T-cell (primary cell): ENCODE data around the gene CDR2. TPM values are rescaled to one million over a fixed set of nuclear protein-coding genes. Genes with fewer than 3 reads are reported as not detected.

Experiments used
- ATAC-seq, 4 experiments: fragments of 200-7000 bp in 3 of 4; fragments of 150-1000 bp in 1 of 4; cut with Tn5 transposase; replicated peaks in 1 of 4; 1 replicate in 3 of 4; 2 replicates in 1 of 4; pipeline ENCODE4 v1.10.0; 2021; ENCODE audit warnings: moderate library complexity in 3 of 4, mild to moderate bottlenecking in 2 of 4, moderate number of reproducible peaks in 1 of 4
- CTCF ChIA-PET, 2 donors: fragments of 300-600 bp; sonication (Branson Sonifier 250); formaldehyde crosslinking; loops; one replicate each; lab custom pipeline; 2022; ENCODE audit warnings: antibody characterized with exemption in 2 of 2; lab: Charles Lee
- POLR2A ChIA-PET, 2 donors: fragments of 300-600 bp; sonication (Branson Sonifier 250); formaldehyde crosslinking; loops; one replicate each; lab custom pipeline; 2022; ENCODE audit warnings: antibody characterized with exemption in 2 of 2; lab: Charles Lee
- DNase-seq, 35 experiments: peaks; one replicate each; pipeline versions ENCODE4 v3.0.0 to v3.0.0-alpha.2; 2013 to 2023
- H3K27ac ChIP-seq: one replicate; pipeline ENCODE4 v1.5.1; 2013; ENCODE audit warnings: low read length
- H3K27me3 ChIP-seq, 2 experiments: replicated peaks in 1 of 2; 1 replicate in 1 of 2; 2 replicates in 1 of 2; pipeline versions ENCODE4 v1.6.1 to v1.7.0; 2013; ENCODE audit warnings: low read length in 1 of 2, mixed read lengths in 1 of 2; ENCODE audit not compliant: control insufficient read depth in 2 of 2, insufficient read depth in 2 of 2; ENCODE audit errors: extremely low read depth in 1 of 2
- H3K36me3 ChIP-seq, 2 donors: 1 replicate in 1 of 2; 2 replicates in 1 of 2; pipeline versions ENCODE4 v1.6.1 to v1.7.0; 2013; ENCODE audit warnings: low read length in 1 of 2; ENCODE audit not compliant: control insufficient read depth in 2 of 2, insufficient read depth in 1 of 2; ENCODE audit errors: extremely low read depth in 1 of 2
- H3K4me1 ChIP-seq, 2 experiments: 1 replicate in 1 of 2; 2 replicates in 1 of 2; pipeline versions ENCODE4 v1.6.1 to v1.7.0; 2013; ENCODE audit warnings: low read length in 2 of 2, mixed read lengths in 1 of 2; ENCODE audit not compliant: insufficient read depth in 2 of 2, control insufficient read depth in 1 of 2; ENCODE audit errors: extremely low read depth in 1 of 2
- H3K4me3 ChIP-seq, 2 donors: 1 replicate in 1 of 2; 2 replicates in 1 of 2; pipeline versions ENCODE4 v1.5.1 to v1.7.0; 2013; ENCODE audit warnings: mild to moderate bottlenecking in 2 of 2, low read length in 1 of 2, moderate library complexity in 1 of 2; ENCODE audit not compliant: control insufficient read depth in 1 of 2; ENCODE audit errors: extremely low read depth in 1 of 2
- H3K9me3 ChIP-seq: 2 replicates; pipeline ENCODE4 v1.7.0; 2013
- H3K27ac Mint-ChIP-seq, 2 donors: one replicate each; pipeline ENCODE4 v1.8.0; 2020 to 2021; ENCODE audit warnings: mild to moderate bottlenecking in 2 of 2, mixed read lengths in 2 of 2
- H3K27me3 Mint-ChIP-seq, 2 donors: one replicate each; pipeline ENCODE4 v1.8.0; 2021 to 2022; ENCODE audit warnings: mixed read lengths in 2 of 2
- H3K36me3 Mint-ChIP-seq: one replicate; pipeline ENCODE4 v1.8.0; 2021; ENCODE audit warnings: mixed read lengths
- H3K4me1 Mint-ChIP-seq, 3 donors: one replicate each; pipeline ENCODE4 v1.8.0; 2020 to 2022; ENCODE audit warnings: mixed read lengths in 3 of 3, mild to moderate bottlenecking in 1 of 3
- H3K4me3 Mint-ChIP-seq, 3 donors: one replicate each; pipeline ENCODE4 v1.8.0; 2020 to 2022; ENCODE audit warnings: mild to moderate bottlenecking in 3 of 3, mixed read lengths in 3 of 3, moderate library complexity in 3 of 3
- H3K9me3 Mint-ChIP-seq, 3 donors: one replicate each; pipeline ENCODE4 v1.8.0; 2020 to 2022; ENCODE audit warnings: mixed read lengths in 3 of 3
- WGBS: methylation state at CpG from one replicate; pipeline ENCODE4 v1.1.5; 2013; ENCODE audit warnings: missing lambda C conversion rate; ENCODE audit not compliant: insufficient coverage; 5-methylcytosine and 5-hydroxymethylcytosine counted together
- total RNA-seq, 35 experiments: library from RNA in 6 of 35; stranded (reverse) in 6 of 35; fragments of 120-200 nt in 1 of 35; gene quantifications; one replicate each; pipeline versions ENCODE4 v1.2.1 to v1.2.4 and lab custom pipeline; 2013 to 2026

The CDR2 gene
- total RNA-seq, 5 donors from 2014 or later (not counting 1 experiment from before 2014, with no cell fraction given) = 58.7 to 97.5 (median 72.6) TPM

DNA sequence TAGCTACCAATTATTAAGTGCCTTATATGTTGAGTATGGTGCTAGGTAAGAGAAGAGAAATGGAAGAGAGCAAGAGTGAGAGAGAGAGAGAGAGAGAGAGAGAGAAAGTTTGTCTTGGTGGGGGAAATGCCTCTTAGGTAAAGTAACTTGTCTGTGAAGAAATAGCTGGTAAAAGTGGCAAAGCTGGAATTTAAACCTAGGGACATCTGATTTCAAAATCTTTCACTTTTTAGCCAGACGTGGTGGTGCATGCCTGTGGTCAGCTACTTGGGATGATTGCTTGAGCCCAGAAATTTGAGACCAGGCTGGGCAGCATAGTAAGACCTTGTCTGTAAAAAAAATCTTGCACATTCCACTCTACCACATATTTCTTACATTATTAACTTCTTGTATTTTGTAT, 23.0 kb upstream of the CDR2 start:
- Histone ChIP-seq H3K36me3 (no peaks in the 10 kb centered on the region), H3K27me3 (no peaks in the 10 kb centered on the region), H3K9me3 (no peaks in the 10 kb centered on the region), H3K27ac (no peak overlapping the region), H3K4me1 (no peaks in the 10 kb centered on the region), H3K4me3 (no peak overlapping the region)
- H3K4me3 Mint-ChIP-seq = no peak overlapping the region
- H3K4me1 Mint-ChIP-seq = peaks cover 3 to 18% (median 17%) of the 10 kb centered on the region in 3 donors
- no peaks in the 10 kb centered on the region for H3K9me3 Mint-ChIP-seq
- POLR2A ChIA-PET = interaction anchor here in 1 of 2 donors (0.6 kb wide), 1 partner anchor 1346 kb away, joined by 3 read pairs; no protein-coding TSS in a partner anchor
- DNase-seq (no peak), ATAC-seq (no peak)
- CTCF ChIA-PET = interaction anchor here in 1 of 2 donors (0.7 kb wide), 1 partner anchor 1301 kb away, joined by 5 read pairs; no protein-coding TSS in a partner anchor
- WGBS = no CpG with 5 or more reads among the region's 1 CpG
- no peaks in the 10 kb centered on the region for H3K27me3 Mint-ChIP-seq
- peaks cover 10% of the 10 kb centered on the region for H3K36me3 Mint-ChIP-seq
- no peak overlapping the region for H3K27ac Mint-ChIP-seq

DNA sequence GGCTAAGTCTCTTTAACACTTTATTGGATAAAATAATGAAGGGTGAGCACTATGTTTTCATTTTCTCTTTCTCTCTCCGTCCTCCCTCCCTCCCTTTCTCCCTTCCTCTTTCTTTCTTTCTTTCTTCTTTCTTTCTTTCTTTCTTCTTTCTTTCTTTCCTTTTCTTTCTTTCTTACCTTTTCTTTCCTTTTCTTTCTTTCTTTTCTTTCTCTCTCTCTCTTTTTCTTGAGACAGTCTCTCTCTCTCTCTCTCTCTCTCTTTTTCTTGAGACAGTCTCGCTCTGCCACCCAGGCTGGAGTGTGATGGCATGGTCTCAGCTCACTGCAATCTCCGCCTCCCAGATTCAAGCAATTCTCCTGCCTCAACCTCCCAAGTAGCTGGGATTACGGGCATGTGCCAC, 21.5 kb upstream of the CDR2 start:
- CTCF ChIA-PET = no interaction called here
- Histone ChIP-seq H3K4me1 (no peaks in the 10 kb centered on the region), H3K27ac (no peak overlapping the region), H3K9me3 (no peaks in the 10 kb centered on the region), H3K36me3 (no peaks in the 10 kb centered on the region), H3K4me3 (no peak overlapping the region), H3K27me3 (no peaks in the 10 kb centered on the region)
- H3K36me3 Mint-ChIP-seq = peaks cover 8% of the 10 kb centered on the region
- H3K4me1 Mint-ChIP-seq = peaks cover 3 to 17% (median 16%) of the 10 kb centered on the region in 3 donors
- ATAC-seq (no peak), DNase-seq (no peak)
- POLR2A ChIA-PET = no interaction called here
- WGBS = 80% methylated on average over 1 of the region's 4 CpGs
- no peaks in the 10 kb centered on the region for H3K27me3 Mint-ChIP-seq
- H3K9me3 Mint-ChIP-seq = no peaks in the 10 kb centered on the region
- H3K27ac Mint-ChIP-seq = no peak overlapping the region
- no peak overlapping the region for H3K4me3 Mint-ChIP-seq

DNA sequence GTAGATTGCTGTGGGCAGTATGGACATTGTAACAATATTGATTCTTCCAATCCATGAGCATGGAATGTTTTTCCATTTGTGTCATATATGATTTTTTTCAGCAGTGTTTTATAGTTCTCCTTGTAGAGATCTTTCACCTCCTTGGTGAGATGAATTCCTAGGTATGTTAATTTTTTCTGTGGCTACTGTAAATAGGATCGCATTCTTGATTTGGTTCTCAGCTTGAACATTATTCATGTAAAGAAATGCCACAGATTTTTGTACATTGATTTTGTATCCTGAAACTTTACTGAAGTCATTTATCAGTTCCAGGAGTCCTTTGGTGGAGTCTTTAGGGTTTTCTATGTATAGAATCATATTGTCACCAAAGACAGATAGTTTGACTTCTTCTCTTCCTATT, 19.7 kb upstream of the CDR2 start:
- H3K36me3 ChIP-seq = no peaks in the 10 kb centered on the region
- Mint-ChIP-seq H3K4me3 (no peak overlapping the region), H3K27ac (no peak overlapping the region), H3K27me3 (no peaks in the 10 kb centered on the region), H3K36me3 (no peaks in the 10 kb centered on the region), H3K4me1 (peaks cover 3 to 17% (median 13%) of the 10 kb centered on the region in 3 donors), H3K9me3 (no peaks in the 10 kb centered on the region)
- 100% methylated on average over 1 of the region's 1 CpG for WGBS
- DNase-seq (no peak), ATAC-seq (no peak)
- ChIA-PET CTCF (no interaction called here), POLR2A (no interaction called here)
- H3K9me3 ChIP-seq = no peaks in the 10 kb centered on the region
- no peak overlapping the region for H3K27ac ChIP-seq
- H3K4me3 ChIP-seq = no peak overlapping the region
- no peaks in the 10 kb centered on the region for H3K27me3 ChIP-seq
- H3K4me1 ChIP-seq = no peaks in the 10 kb centered on the region

DNA sequence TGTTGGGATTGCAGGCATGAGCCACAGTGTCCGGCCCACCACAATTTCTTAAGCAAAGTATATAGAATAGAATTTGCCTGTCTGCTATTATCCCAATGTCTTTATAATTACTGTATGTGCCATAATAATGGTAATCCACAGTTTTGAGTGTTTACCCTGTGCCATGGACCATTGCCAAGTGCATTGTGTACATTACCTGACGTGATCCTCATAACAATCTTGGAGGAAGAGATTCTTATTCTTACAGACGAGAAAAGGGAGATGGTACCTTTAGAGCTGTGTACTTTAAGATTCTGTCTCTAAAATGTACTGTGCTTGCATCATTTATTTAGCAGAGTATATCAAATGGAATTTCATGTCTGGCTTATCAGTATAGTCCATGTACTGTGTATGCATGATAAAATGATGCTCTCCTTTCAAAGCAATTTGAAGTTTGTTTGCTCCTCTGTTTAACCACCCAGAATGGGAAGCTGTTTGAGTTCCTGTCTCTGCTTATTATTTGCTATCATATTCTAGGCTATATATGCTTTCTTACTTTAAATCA, 13.8 kb upstream of the CDR2 start:
- ATAC-seq (no peak), DNase-seq (no peak)
- Histone ChIP-seq H3K4me1 (no peaks in the 10 kb centered on the region), H3K27ac (no peak overlapping the region), H3K36me3 (no peaks in the 10 kb centered on the region), H3K27me3 (no peaks in the 10 kb centered on the region), H3K9me3 (no peaks in the 10 kb centered on the region), H3K4me3 (no peak overlapping the region)
- Mint-ChIP-seq H3K4me1 (peaks cover 2 to 7% (median 5%) of the 10 kb centered on the region in 3 donors), H3K9me3 (no peaks in the 10 kb centered on the region), H3K27me3 (no peaks in the 10 kb centered on the region), H3K27ac (no peak overlapping the region), H3K36me3 (peaks cover 5% of the 10 kb centered on the region), H3K4me3 (no peak overlapping the region)
- 100% methylated on average over 1 of the region's 3 CpGs for WGBS
- POLR2A ChIA-PET = no interaction called here
- CTCF ChIA-PET = no interaction called here

GRCh38 chr16:22386976-22387375, 12.6 kb upstream of the CDR2 start:
- WGBS = no CpG with 5 or more reads among the region's 2 CpGs
- POLR2A ChIA-PET = no interaction called here
- Histone ChIP-seq H3K36me3 (no peaks in the 10 kb centered on the region), H3K4me1 (peaks cover 4 to 6% of the 10 kb centered on the region in 2 experiments), H3K4me3 (no peak overlapping the region), H3K27me3 (no peaks in the 10 kb centered on the region), H3K9me3 (no peaks in the 10 kb centered on the region), H3K27ac (no peak overlapping the region)
- Mint-ChIP-seq H3K36me3 (peaks cover 5% of the 10 kb centered on the region), H3K9me3 (no peaks in the 10 kb centered on the region), H3K27ac (no peak overlapping the region), H3K4me3 (no peak overlapping the region), H3K4me1 (peaks cover under 1 to 18% (median 7%) of the 10 kb centered on the region in 3 donors), H3K27me3 (no peaks in the 10 kb centered on the region)
- DNase-seq = no peak
- CTCF ChIA-PET = no interaction called here
- no peak for ATAC-seq

DNA sequence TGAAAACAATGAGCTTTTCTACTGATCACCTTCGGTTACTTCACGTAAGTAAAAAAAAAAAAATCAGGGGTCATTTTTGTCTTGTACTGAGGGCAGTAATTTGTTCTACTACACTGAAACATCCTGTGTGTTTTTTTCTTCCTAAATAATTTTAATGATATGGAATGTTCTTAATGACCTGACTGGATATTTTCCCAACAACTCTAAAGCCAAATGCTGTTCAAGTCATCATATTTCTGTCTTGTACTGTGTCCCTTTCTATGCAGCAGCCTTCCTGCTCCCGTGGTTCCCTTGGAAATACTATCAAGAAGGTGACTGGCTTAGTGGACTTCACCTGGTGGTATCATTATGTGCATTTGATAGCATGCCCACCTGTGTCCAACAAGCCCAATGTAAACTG, 10.8 kb upstream of the CDR2 start:
- Mint-ChIP-seq H3K36me3 (peaks cover 5% of the 10 kb centered on the region), H3K4me1 (peaks cover 16 to 35% (median 25%) of the 10 kb centered on the region in 3 donors), H3K4me3 (no peak overlapping the region), H3K27me3 (no peaks in the 10 kb centered on the region), H3K27ac (no peak overlapping the region), H3K9me3 (no peaks in the 10 kb centered on the region)
- ATAC-seq (no peak), DNase-seq (no peak)
- CTCF ChIA-PET = no interaction called here
- Histone ChIP-seq H3K9me3 (no peaks in the 10 kb centered on the region), H3K27ac (no peak overlapping the region), H3K27me3 (no peaks in the 10 kb centered on the region), H3K4me3 (no peak overlapping the region), H3K36me3 (no peaks in the 10 kb centered on the region), H3K4me1 (peaks cover 13 to 21% of the 10 kb centered on the region in 2 experiments)
- POLR2A ChIA-PET = interaction anchor here in 1 of 2 donors (0.6 kb wide), 1 partner anchor 27 kb away, joined by 3 read pairs; no protein-coding TSS in a partner anchor
- WGBS = 100% methylated on average over 1 of the region's 3 CpGs
